Panc1 (cell line): ENCODE results near the gene MIA2. TPM values are rescaled to one million over a fixed set of nuclear protein-coding genes. Genes with fewer than 3 reads are reported as not detected.
"Not testable (repeated sequence)": the region's sequence is repeated elsewhere in the genome, so short reads cannot be mapped to it uniquely, and the experiment has no call there.

Experiments
- ATAC-seq: fragments of 200-7000 bp; cut with Tn5 transposase; 2 replicates; pipeline ENCODE4 v1.9.1; 2020; ENCODE audit warnings: mild to moderate bottlenecking, moderate library complexity
- BruUV-seq: library from RNA; stranded (reverse); fragments of 400-500 nt; replicated peaks from 2 replicates; lab custom pipeline; 2021; lab: Mats Ljungman, UMichigan
- CTCF ChIA-PET: fragments of 300-600 bp; sonication (Branson Sonifier 250); formaldehyde crosslinking; loops from one replicate; lab custom pipeline; 2022; ENCODE audit warnings: antibody characterized with exemption; lab: Charles Lee
- POLR2A ChIA-PET: fragments of 300-600 bp; sonication (Branson Sonifier 250); formaldehyde crosslinking; loops from one replicate; lab custom pipeline; 2022; ENCODE audit warnings: antibody characterized with exemption; lab: Charles Lee
- DNase-seq: peaks from one replicate; pipeline ENCODE4 v3.0.0-alpha.2; 2010; ENCODE audit warnings: low read depth, low spot score
- H3K27ac ChIP-seq: 2 replicates; pipeline ENCODE4 v1.5.1; 2011; ENCODE audit warnings: mild to moderate bottlenecking, low read length, inconsistent platforms
- H3K27me3 ChIP-seq: fragments of 200-500 bp; sonication (Bioruptor generic); 2 replicates; pipeline ENCODE4 v1.6.0; 2014; ENCODE audit warnings: low read length, inconsistent platforms; ENCODE audit not compliant: control insufficient read depth, insufficient read depth
- H3K36me3 ChIP-seq: fragments of 200-500 bp; sonication (Bioruptor generic); 2 replicates; pipeline ENCODE4 v1.5.1; 2014; ENCODE audit warnings: inconsistent platforms, mild to moderate bottlenecking, low read length, moderate library complexity; ENCODE audit not compliant: control insufficient read depth, insufficient read depth
- H3K4me1 ChIP-seq: 2 replicates; pipeline ENCODE4 v1.5.1; 2011; ENCODE audit warnings: inconsistent platforms, mild to moderate bottlenecking, low read length, moderate library complexity; ENCODE audit not compliant: control insufficient read depth, insufficient read depth
- H3K4me3 ChIP-seq, 2 experiments: 2 replicates each; pipeline ENCODE4 v1.5.1; 2011 to 2012; ENCODE audit warnings: low read depth in 2 of 2, low read length in 2 of 2, mild to moderate bottlenecking in 2 of 2, inconsistent platforms in 1 of 2, moderate library complexity in 1 of 2
- H3K9me3 ChIP-seq: fragments of 200-500 bp; sonication (Bioruptor generic); 2 replicates; pipeline ENCODE4 v1.5.1; 2014; ENCODE audit warnings: low read depth, mild to moderate bottlenecking, inconsistent platforms, low read length, moderate library complexity; ENCODE audit not compliant: control insufficient read depth, insufficient read depth
- POLR2AphosphoS5 ChIP-seq: IDR thresholded peaks from 2 replicates; pipeline ENCODE4 v1.6.1; 2012; ENCODE audit warnings: mild to moderate bottlenecking, low read depth, low read length, moderate library complexity
- SIN3A ChIP-seq: IDR thresholded peaks from 2 replicates; pipeline ENCODE4 v1.6.1; 2012; ENCODE audit warnings: low read depth, mild to moderate bottlenecking, low read length, moderate library complexity, borderline replicate concordance; ENCODE audit not compliant: insufficient read depth
- TCF7L2 ChIP-seq: IDR thresholded peaks from 2 replicates; pipeline ENCODE4 v1.6.1; 2011; ENCODE audit warnings: mild to moderate bottlenecking, low read depth, low read length, inconsistent platforms
- in situ Hi-C: cut with HindIII; loops from 2 replicates; pipeline ENCODE4 v1.10.0; 2016; ENCODE audit warnings: low sequenced_read_pairs, low pct_unique_long_range_greater_than_20kb
- intact Hi-C: fragments of 100-400 bp; cut with micrococcal nuclease; formaldehyde crosslinking; loops from one replicate; pipeline ENCODE4 v1.10.0; 2022; ENCODE audit not compliant: unreplicated experiment
- total RNA-seq: library from RNA; stranded (reverse); gene quantifications from one replicate; pipeline ENCODE4 v1.2.1, GENCODE V29; 2021; ENCODE audit not compliant: unreplicated experiment
- TF ChIP-seq, protein P1 (sequence below), 2 experiments: IDR thresholded peaks; 2 replicates each; pipeline ENCODE4 v1.6.1; 2011 to 2012; ENCODE audit warnings: low read depth in 2 of 2, control low read depth in 1 of 2, low read length in 1 of 2, mild to moderate bottlenecking in 1 of 2, moderate library complexity in 1 of 2; ENCODE audit not compliant: insufficient read depth in 1 of 2
- TF ChIP-seq, protein P2 (sequence below): fragments of 450-650 bp; IDR thresholded peaks from 2 replicates; pipeline ENCODE4 v1.5.1; 2017; ENCODE audit warnings: mild to moderate bottlenecking

The MIA2 gene
- total RNA-seq, 1 experiment from 2014 or later = 19.2 TPM

DNA sequence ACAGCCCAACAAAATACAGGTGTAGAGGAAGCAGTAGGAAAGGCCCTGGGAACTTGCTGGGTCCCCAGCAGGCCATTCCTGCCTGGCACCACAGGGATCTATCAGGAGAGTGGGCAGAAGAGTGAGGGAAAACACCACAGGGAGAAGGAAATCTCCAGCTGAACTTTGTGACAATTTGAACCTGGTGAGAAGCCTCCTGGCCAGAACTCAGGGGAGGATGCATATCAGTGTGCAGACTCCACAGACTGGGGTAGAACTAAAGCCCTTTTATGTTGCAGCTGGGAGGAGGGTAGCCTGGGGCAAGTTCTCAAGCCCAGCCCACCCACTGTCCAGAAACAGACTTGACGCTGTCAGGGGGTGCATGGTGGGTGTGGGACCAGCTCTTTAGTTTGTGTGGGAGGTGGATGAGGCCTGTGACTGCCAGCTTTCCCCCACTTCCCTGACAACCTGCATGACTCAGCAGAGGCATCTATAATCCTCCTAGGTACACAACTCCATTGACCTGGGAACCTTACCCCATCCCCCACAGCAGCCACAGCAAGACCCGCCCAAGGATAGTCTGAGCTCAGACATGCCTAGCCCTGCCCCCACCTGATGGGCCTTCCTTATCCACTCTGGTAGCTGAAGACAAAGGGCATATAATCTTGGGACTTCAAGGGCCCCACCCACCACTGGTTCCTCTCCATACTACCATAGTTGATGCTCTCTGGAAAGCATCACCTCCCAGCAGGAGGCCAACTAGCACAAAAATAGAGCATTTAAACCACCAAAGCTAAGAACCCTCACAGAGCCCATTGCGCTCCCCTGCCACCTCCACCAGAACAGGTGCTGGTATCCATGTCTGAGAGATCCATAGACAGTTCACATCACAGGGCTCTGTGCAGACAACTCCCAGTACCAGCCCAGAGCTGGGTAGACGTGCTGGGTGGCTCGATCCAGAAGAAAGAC is 29.8 kb upstream of the MIA2 start:
- ATAC-seq (peak; percentile 42; the same call in 1 of the 2 replicates), DNase-seq (no peak)
- CTCF ChIA-PET = interaction anchor here (0.6 kb wide), 1 partner anchor 105 kb away, joined by 3 read pairs; no protein-coding TSS in a partner anchor
- H3K27me3 ChIP-seq = no peaks in the 10 kb centered on the region
- no peaks in the 10 kb centered on the region for H3K36me3 ChIP-seq
- TF ChIP-seq, protein P1, sequence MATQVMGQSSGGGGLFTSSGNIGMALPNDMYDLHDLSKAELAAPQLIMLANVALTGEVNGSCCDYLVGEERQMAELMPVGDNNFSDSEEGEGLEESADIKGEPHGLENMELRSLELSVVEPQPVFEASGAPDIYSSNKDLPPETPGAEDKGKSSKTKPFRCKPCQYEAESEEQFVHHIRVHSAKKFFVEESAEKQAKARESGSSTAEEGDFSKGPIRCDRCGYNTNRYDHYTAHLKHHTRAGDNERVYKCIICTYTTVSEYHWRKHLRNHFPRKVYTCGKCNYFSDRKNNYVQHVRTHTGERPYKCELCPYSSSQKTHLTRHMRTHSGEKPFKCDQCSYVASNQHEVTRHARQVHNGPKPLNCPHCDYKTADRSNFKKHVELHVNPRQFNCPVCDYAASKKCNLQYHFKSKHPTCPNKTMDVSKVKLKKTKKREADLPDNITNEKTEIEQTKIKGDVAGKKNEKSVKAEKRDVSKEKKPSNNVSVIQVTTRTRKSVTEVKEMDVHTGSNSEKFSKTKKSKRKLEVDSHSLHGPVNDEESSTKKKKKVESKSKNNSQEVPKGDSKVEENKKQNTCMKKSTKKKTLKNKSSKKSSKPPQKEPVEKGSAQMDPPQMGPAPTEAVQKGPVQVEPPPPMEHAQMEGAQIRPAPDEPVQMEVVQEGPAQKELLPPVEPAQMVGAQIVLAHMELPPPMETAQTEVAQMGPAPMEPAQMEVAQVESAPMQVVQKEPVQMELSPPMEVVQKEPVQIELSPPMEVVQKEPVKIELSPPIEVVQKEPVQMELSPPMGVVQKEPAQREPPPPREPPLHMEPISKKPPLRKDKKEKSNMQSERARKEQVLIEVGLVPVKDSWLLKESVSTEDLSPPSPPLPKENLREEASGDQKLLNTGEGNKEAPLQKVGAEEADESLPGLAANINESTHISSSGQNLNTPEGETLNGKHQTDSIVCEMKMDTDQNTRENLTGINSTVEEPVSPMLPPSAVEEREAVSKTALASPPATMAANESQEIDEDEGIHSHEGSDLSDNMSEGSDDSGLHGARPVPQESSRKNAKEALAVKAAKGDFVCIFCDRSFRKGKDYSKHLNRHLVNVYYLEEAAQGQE (IDR thresholded peaks at IDR 0.05; ENCODE audit: insufficient read depth in 1 of 2, low read depth in 2 of 2, low read length in 1 of 2) = no peak
- peak overlapping the region; percentile 23; the same call in 1 of the 2 replicates for H3K27ac ChIP-seq
- POLR2A ChIA-PET = no interaction called here
- no TSS peak for BruUV-seq
- H3K9me3 ChIP-seq = no peaks in the 10 kb centered on the region
- intact Hi-C loops = no loop called here
- H3K4me3 ChIP-seq = no peak overlapping the region
- in situ Hi-C loops = no loop called here
- H3K4me1 ChIP-seq = no peaks in the 10 kb centered on the region

DNA sequence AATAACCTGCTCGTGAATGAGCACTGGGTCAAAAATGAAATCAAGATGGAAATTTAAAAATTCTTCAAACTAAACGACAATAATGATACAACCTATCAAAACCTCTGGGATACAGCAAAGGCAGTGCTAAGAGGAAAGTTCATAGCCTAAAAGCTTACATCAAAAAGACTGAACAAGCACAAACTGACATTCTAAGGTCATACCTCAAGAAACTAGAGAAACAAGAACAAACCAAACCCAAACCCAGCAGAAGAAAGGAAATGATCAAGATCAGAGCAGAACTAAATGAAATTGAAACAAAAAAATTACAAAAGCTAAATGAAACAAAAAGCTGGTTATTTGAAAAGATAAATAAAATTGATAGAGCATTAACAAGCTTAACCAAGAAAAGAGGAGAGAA is 26.3 kb upstream of the MIA2 start:
- POLR2A ChIA-PET, DNase-seq, H3K9me3 ChIP-seq, BruUV-seq, H3K27me3 ChIP-seq, H3K36me3 ChIP-seq, H3K4me3 ChIP-seq, in situ Hi-C loops, ATAC-seq, H3K4me1 ChIP-seq, CTCF ChIA-PET, intact Hi-C loops, H3K27ac ChIP-seq: not testable (repeated sequence)

DNA sequence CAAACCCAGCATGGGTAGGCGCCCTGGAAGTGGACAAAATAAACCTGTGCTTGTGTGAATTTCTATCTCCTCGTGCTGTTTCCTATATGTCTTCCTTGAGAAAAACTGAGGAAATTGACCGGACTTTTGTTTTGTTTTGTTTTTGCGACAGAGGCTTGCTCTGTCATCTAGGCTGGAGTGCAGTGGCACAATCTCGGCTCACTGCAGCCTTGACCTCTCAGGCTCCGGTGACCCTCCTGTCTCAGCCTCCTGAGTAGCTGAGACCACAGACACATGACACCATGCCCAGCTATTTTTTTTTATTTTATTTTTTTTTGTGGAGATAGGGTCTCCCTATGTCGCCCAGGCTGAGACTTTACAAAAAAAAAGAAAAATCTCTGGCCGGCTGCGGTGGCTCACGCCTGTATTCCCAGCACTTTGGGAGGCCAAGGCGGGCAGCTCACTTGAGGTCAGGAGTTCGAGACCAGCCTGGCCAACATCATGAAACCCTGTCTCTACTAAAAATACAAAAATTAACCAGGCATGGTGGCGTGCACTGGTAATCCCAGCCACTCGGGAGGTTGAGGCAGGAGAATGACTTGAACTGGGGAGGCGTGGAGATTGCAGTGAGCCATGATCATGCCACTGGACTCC is 22.5 kb upstream of the MIA2 start:
- intact Hi-C loops = no loop called here
- Histone ChIP-seq H3K27me3 (no peaks in the 10 kb centered on the region), H3K36me3 (no peaks in the 10 kb centered on the region), H3K9me3 (no peaks in the 10 kb centered on the region), H3K4me1 (no peaks in the 10 kb centered on the region), H3K27ac (no peak overlapping the region), H3K4me3 (no peak overlapping the region)
- ATAC-seq (no peak), DNase-seq (no peak)
- ChIA-PET CTCF (no interaction called here), POLR2A (no interaction called here)
- in situ Hi-C loops = no loop called here
- BruUV-seq = no TSS peak
- TF ChIP-seq POLR2AphosphoS5 (no peak), TCF7L2 (no peak), SIN3A (no peak)
- TF ChIP-seq, protein P1 (IDR thresholded peaks at IDR 0.05; ENCODE audit: insufficient read depth in 1 of 2, low read depth in 2 of 2, low read length in 1 of 2) = no peak
- TF ChIP-seq, protein P2, sequence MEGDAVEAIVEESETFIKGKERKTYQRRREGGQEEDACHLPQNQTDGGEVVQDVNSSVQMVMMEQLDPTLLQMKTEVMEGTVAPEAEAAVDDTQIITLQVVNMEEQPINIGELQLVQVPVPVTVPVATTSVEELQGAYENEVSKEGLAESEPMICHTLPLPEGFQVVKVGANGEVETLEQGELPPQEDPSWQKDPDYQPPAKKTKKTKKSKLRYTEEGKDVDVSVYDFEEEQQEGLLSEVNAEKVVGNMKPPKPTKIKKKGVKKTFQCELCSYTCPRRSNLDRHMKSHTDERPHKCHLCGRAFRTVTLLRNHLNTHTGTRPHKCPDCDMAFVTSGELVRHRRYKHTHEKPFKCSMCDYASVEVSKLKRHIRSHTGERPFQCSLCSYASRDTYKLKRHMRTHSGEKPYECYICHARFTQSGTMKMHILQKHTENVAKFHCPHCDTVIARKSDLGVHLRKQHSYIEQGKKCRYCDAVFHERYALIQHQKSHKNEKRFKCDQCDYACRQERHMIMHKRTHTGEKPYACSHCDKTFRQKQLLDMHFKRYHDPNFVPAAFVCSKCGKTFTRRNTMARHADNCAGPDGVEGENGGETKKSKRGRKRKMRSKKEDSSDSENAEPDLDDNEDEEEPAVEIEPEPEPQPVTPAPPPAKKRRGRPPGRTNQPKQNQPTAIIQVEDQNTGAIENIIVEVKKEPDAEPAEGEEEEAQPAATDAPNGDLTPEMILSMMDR = no peak
